ENCODE data around the gene MAP7D3.

DNA sequence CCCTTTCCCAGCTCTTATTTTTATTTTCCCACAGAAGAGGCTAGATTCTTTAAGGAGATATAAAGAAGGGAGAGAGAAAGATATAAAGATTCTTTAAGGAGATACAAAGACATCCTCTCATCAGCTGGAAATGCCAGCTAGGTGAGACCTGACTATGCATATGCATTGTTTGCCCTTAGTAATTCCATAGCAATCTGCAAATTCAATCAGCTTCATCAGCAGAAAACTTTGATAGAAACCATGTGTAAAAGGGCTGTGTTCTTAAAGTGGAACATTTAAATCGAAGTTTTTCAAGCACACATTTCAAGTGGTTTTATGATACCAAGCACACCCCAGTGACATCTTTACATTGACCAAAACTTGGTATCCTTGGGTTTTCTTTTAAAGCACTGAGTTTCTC is 79.8 kb downstream of the MAP7D3 start:
- TF ChIP-seq POLR2A (IDR thresholded peaks at IDR 0.05; ENCODE audit: low read depth, low read length): no peak
- TF ChIP-seq TAF1 (IDR thresholded peaks at IDR 0.05; ENCODE audit: borderline replicate concordance, low read depth, low read length): no peak
